Parathyroid adenoma (tissue), 2 donors: ENCODE data around the gene TUBA4B.

Experiments
- H2AFZ ChIP-seq: fragments of 300-600 bp; sonication (generic); one replicate; pipeline ENCODE4 v1.7.0; 2017; ENCODE audit warnings: antibody characterized with exemption, mild to moderate bottlenecking
- H3K27ac ChIP-seq: fragments of 300-600 bp; sonication (generic); one replicate; pipeline ENCODE4 v1.7.0; 2017
- H3K27me3 ChIP-seq: fragments of 300-600 bp; sonication (generic); one replicate; pipeline ENCODE4 v1.7.0; 2017; ENCODE audit warnings: low read length; ENCODE audit not compliant: control insufficient read depth, insufficient read depth
- H3K36me3 ChIP-seq: fragments of 300-600 bp; sonication (generic); one replicate; pipeline ENCODE4 v1.7.0; 2017; ENCODE audit warnings: low read length; ENCODE audit not compliant: control insufficient read depth, insufficient read depth
- H3K4me1 ChIP-seq: fragments of 300-600 bp; sonication (generic); one replicate; pipeline ENCODE4 v1.7.0; 2017; ENCODE audit warnings: control low read depth
- H3K4me2 ChIP-seq: fragments of 300-600 bp; sonication (generic); one replicate; pipeline ENCODE4 v1.7.0; 2017; ENCODE audit warnings: low read length
- H3K4me3 ChIP-seq: fragments of 300-600 bp; sonication (generic); one replicate; pipeline ENCODE4 v1.7.0; 2017; ENCODE audit warnings: low read depth, low read length
- H3K79me2 ChIP-seq: fragments of 300-600 bp; sonication (generic); one replicate; pipeline ENCODE4 v1.7.0; 2017; ENCODE audit warnings: control low read depth
- H3K9ac ChIP-seq: fragments of 300-600 bp; sonication (generic); one replicate; pipeline ENCODE4 v1.7.0; 2017; ENCODE audit warnings: mild to moderate bottlenecking
- H3K9me3 ChIP-seq: fragments of 300-600 bp; sonication (generic); one replicate; pipeline ENCODE4 v1.7.0; 2017; ENCODE audit warnings: low read length; ENCODE audit not compliant: control insufficient read depth
- CTCF ChIP-seq: fragments of 300-600 bp; sonication (generic); IDR thresholded peaks from one replicate; pipeline ENCODE4 v1.7.0; 2017; ENCODE audit warnings: antibody characterized with exemption, mild to moderate bottlenecking
- donor health status: primary hyperparathyroidism.

The TUBA4B gene

GRCh38 chr2:219268294-219268693 lies 15.3 kb downstream of the TUBA4B start:
- no peak overlapping the region for H3K9ac ChIP-seq
- no peak overlapping the region for H3K27ac ChIP-seq
- H3K36me3 ChIP-seq, result no peaks in the 10 kb centered on the region
- no peak overlapping the region for H3K4me2 ChIP-seq
- H3K4me3 ChIP-seq, result no peak overlapping the region
- H3K4me1 ChIP-seq, result no peaks in the 10 kb centered on the region
- H3K79me2 ChIP-seq, result no peaks in the 10 kb centered on the region
- H3K9me3 ChIP-seq, result no peaks in the 10 kb centered on the region
- H3K27me3 ChIP-seq, result no peaks in the 10 kb centered on the region
- H2AFZ ChIP-seq, result no peak overlapping the region
- TF ChIP-seq CTCF, result no peak

GRCh38 chr2:219269362-219270054 lies 16.5 kb downstream of the TUBA4B start:
- Histone ChIP-seq H3K9me3 (no peaks in the 10 kb centered on the region), H3K4me2 (no peak overlapping the region), H3K27ac (no peak overlapping the region), H3K36me3 (no peaks in the 10 kb centered on the region), H2AFZ (no peak overlapping the region), H3K4me1 (peaks cover 3% of the 10 kb centered on the region), H3K79me2 (no peaks in the 10 kb centered on the region), H3K9ac (no peak overlapping the region), H3K4me3 (no peak overlapping the region), H3K27me3 (no peaks in the 10 kb centered on the region)
- TF ChIP-seq CTCF, result no peak

GRCh38 chr2:219270055-219270372 lies 17.0 kb downstream of the TUBA4B start:
- no peaks in the 10 kb centered on the region for H3K27me3 ChIP-seq
- no peaks in the 10 kb centered on the region for H3K9me3 ChIP-seq
- TF ChIP-seq CTCF, result no peak
- no peak overlapping the region for H3K4me2 ChIP-seq
- H3K9ac ChIP-seq, result no peak overlapping the region
- H3K4me1 ChIP-seq, result peaks cover 7% of the 10 kb centered on the region
- no peak overlapping the region for H2AFZ ChIP-seq
- no peaks in the 10 kb centered on the region for H3K36me3 ChIP-seq
- H3K79me2 ChIP-seq, result no peaks in the 10 kb centered on the region
- H3K4me3 ChIP-seq, result no peak overlapping the region
- no peak overlapping the region for H3K27ac ChIP-seq

- H3K9me3 ChIP-seq, result no peaks in the 10 kb centered on the region
- no peak overlapping the region for H3K9ac ChIP-seq
- no peak overlapping the region for H2AFZ ChIP-seq
- H3K4me3 ChIP-seq, result no peak overlapping the region
- H3K4me1 ChIP-seq, result peaks cover 7% of the 10 kb centered on the region
- H3K36me3 ChIP-seq, result no peaks in the 10 kb centered on the region
- no peaks in the 10 kb centered on the region for H3K79me2 ChIP-seq
- H3K27ac ChIP-seq, result no peak overlapping the region
- TF ChIP-seq CTCF, result no peak
- H3K27me3 ChIP-seq, result no peaks in the 10 kb centered on the region
- no peak overlapping the region for H3K4me2 ChIP-seq
These were observed 18.0 kb downstream of the TUBA4B start for GRCh38 chr2:219271021-219271420.

- Histone ChIP-seq H3K9me3 (no peaks in the 10 kb centered on the region), H2AFZ (no peak overlapping the region), H3K79me2 (no peaks in the 10 kb centered on the region), H3K9ac (no peak overlapping the region), H3K27ac (no peak overlapping the region), H3K36me3 (no peaks in the 10 kb centered on the region), H3K4me1 (peaks cover 7% of the 10 kb centered on the region), H3K4me2 (no peak overlapping the region), H3K27me3 (no peaks in the 10 kb centered on the region), H3K4me3 (no peak overlapping the region)
- TF ChIP-seq CTCF, result no peak
These were observed 19.3 kb downstream of the TUBA4B start for GRCh38 chr2:219272356-219272755.
